ENCODE results near the gene DHPS. TPM values are rescaled to one million over a fixed set of nuclear protein-coding genes. Genes with fewer than 3 reads are reported as not detected.

Gene DHPS
- 62.4 and 78.0 TPM in 2 replicates for total RNA-seq

GRCh38 chr19:12681074-12681987, at the start of gene DHPS:
TSS of gene DHPS (minus strand) at chr19:12681880. CDS start at chr19:12681766, 114 bp downstream.

DNA sequence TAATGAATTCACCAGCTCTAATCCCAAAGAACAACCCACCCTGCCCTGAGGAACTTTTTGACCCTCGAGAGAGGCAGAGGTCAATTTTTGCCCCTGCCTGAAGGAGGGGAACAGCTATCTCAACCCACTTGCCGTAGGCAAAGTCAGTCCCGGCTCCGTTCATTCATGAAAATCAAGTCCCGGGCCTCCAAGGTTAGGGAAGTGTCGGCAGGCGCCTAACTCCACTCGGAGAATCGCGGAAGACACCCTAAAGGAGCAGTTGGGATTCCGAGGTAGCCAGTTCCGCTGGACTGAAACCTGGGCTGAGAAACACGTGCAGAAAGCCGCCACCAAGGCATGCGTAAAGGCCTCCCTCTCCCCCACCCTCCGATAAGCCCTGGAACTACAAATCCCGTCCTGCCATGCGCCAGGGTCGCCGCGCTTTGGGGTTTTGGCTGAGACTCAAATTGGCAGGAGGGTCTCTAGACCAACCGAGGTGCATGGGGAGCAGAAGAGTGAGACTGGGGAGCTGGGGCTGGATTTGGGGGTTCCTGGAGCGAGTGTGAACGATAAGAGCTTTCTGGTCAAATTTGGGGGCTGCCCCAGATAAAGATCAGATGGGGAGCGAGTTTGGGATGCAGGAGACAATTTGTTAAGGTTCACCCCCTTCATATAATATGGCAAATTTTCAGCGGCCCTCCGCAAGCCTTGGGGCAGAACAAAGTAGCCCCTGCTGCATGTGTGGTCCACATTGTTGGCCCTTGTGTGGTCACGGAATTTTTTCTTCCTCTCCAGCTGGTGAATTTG, 42.2 kb upstream of the DHPS start, which contains the start of gene TNPO2:
TNPO2 (minus strand) TSS at position 292 of the 786 bp plus-strand sequence. CDS start 2,955 bp downstream, outside the sequence.

GRCh38 chr19:12696366-12697335, 15.0 kb upstream of the DHPS start, which contains the start of gene FBXW9:
TSS of gene FBXW9 (minus strand) at chr19:12696631. CDS start at chr19:12696581, 50 bp downstream.

DNA sequence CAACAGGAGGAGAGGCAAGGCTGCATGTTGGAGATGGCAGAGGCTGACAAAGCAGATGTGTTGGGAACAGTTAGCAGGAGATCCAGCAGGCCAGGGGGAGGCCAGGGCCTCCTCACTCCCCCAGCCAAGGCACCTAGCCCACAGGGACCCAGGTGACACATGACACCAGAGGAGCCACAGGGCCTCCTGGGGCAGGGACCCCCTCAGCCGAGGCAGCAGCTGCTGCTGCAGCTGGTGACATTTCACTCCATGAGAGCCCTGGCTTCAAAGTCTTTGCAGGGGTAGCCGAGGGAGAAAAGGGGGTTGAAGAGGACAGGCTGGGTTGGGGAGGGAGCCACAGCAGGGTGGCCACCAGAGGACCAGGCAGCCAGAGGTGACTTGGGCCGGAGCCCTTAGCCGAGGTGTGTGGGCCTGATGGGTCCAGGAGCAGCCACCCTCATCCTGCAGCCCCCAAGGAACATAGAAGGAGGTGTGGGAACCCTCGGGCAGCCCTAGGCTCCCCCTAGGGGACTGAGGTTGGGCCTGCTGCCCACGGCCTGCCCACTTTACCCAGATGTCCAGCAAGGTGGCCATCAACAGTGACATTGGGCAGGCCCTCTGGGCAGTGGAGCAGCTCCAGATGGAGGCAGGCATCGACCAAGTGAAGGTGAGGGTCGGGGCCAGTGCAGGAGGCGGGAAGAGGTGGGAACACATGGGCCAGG, 6.0 kb upstream of the DHPS start, which contains the start of gene GNG14:
GNG14 (plus strand) TSS at position 503 of the 701 bp plus-strand sequence; CDS start at position 554, 51 bp downstream.

DNA sequence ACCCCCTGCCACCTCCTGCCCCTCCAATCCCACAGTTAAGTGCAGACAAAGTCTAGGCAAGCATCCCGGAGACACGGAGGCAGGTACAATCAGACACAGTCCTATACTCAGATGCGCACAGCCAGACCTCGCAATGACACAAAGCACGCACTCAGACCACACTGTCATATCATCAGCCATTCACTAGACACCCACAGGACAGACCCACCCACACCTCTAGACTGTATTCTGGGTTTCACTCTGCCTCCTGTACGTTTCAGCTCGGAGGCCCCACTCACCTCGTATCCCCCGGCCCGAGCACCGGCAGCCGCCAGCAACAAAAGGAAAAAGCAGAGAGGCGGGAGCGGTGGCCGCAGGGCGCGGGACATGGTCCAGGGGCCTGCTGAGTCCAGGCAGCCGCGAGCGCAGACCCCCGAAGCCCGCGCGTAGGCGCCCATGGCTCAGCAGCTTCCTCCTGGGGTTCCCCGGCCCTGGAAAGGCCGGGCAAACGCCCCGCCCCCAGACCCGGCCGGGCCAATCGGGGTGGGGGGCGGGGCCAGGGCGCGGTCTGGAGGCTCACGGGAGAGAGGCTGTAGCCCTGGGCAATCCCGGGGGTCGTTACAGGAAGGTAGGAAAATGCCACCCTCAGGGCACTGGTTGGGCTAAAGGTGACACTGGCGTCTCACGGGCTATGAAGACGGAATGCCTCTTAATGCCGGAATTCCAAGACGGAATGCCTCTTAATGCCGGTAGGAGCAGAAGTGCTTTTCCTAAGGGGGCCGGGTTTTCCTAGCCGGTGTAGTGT, 15.2 kb downstream of the DHPS start, which contains the start of the genes MAN2B1 and WDR83:
MAN2B1 (minus strand) TSS at position 478 of the 784 bp plus-strand sequence; CDS start at position 437, 41 bp downstream.
WDR83 (plus strand) TSS at position 543 of the 784 bp plus-strand sequence. CDS start 2,984 bp downstream, outside the sequence.

Small RNAs within 50 kb of the gene (small RNA-seq; reads per million reads assigned to genes)
- 33.0 reads per million, percentile 97 among the genes with 10 or more reads in this experiment for gene SNORD41 (ENCODE audit: low replicate concordance)

Other genes starting within 250 kb of the DHPS start
- gene ZNF443, start 240.9 kb downstream of the DHPS start, total RNA-seq: 0.88 and 2.6 TPM in 2 replicates
- gene ZNF709, start 197.1 kb downstream of the DHPS start, total RNA-seq: 0.66 and 1.9 TPM in 2 replicates
- gene ZNF564, start 130.4 kb downstream of the DHPS start, total RNA-seq: 3.9 and 5.3 TPM in 2 replicates
- 8.5 and 9.6 TPM in 2 replicates for gene ZNF490, start 71.1 kb downstream of the DHPS start, total RNA-seq
- gene ZNF791, start 71.0 kb downstream of the DHPS start, total RNA-seq: 13.6 and 15.2 TPM in 2 replicates
- gene MAN2B1, start 15.1 kb downstream of the DHPS start, total RNA-seq: 40.5 and 48.8 TPM in 2 replicates
- 5.5 and 6.0 TPM in 2 replicates for gene WDR83, start 15.1 kb downstream of the DHPS start, total RNA-seq
- not detected in 2 replicates for gene GNG14, start 6.1 kb upstream of the DHPS start, total RNA-seq
- 10.3 and 12.2 TPM in 2 replicates for gene FBXW9, start 14.8 kb upstream of the DHPS start, total RNA-seq
- gene TNPO2, start 42.1 kb upstream of the DHPS start, total RNA-seq: 45.1 and 73.3 TPM in 2 replicates
- gene TRIR, start 52.8 kb upstream of the DHPS start, total RNA-seq: 142 and 218 TPM in 2 replicates
- gene GET3, start 55.6 kb upstream of the DHPS start, total RNA-seq: 88.0 and 105 TPM in 2 replicates
- not detected in 2 replicates for gene BEST2, start 69.9 kb upstream of the DHPS start, total RNA-seq
- gene HOOK2, start 93.7 kb upstream of the DHPS start, total RNA-seq: 13.3 and 14.2 TPM in 2 replicates
- 187 and 191 TPM in 2 replicates for gene JUNB, start 109.6 kb upstream of the DHPS start, total RNA-seq
- gene PRDX2, start 119.9 kb upstream of the DHPS start, total RNA-seq: 188 and 197 TPM in 2 replicates
- gene THSD8, start 120.2 kb upstream of the DHPS start, total RNA-seq: not detected in 2 replicates
- gene RNASEH2A, start 124.7 kb upstream of the DHPS start, total RNA-seq: 4.4 and 45.4 TPM in 2 replicates
- gene RTBDN, start 152.7 kb upstream of the DHPS start, total RNA-seq: not detected in 2 replicates
- gene MAST1, start 156.6 kb upstream of the DHPS start, total RNA-seq: not detected in 2 replicates
- 11.5 and 37.2 TPM in 2 replicates for gene DNASE2, start 199.6 kb upstream of the DHPS start, total RNA-seq
- not detected in 2 replicates for gene KLF1, start 205.3 kb upstream of the DHPS start, total RNA-seq
- gene GCDH, start 209.3 kb upstream of the DHPS start, total RNA-seq: 32.4 and 35.7 TPM in 2 replicates
- 0.22 TPM in 1 of 2 replicates, not detected in the other for gene SYCE2, start 237.4 kb upstream of the DHPS start, total RNA-seq